GM18907 (cell line): ENCODE results near the gene CDC45.

Experiments used
- ATAC-seq: cut with Tn5 transposase; IDR thresholded peaks from one replicate; pipeline ENCODE4 v1.9.1; 2021; ENCODE audit warnings: mild to moderate bottlenecking, moderate library complexity; ENCODE audit not compliant: unreplicated experiment

The CDC45 gene

GRCh38 chr22:19510919-19511341 lies 31.2 kb downstream of the CDC45 start:
- ATAC-seq, result no peak

GRCh38 chr22:19513823-19514222 lies 34.1 kb downstream of the CDC45 start:
- ATAC-seq, result no peak

DNA sequence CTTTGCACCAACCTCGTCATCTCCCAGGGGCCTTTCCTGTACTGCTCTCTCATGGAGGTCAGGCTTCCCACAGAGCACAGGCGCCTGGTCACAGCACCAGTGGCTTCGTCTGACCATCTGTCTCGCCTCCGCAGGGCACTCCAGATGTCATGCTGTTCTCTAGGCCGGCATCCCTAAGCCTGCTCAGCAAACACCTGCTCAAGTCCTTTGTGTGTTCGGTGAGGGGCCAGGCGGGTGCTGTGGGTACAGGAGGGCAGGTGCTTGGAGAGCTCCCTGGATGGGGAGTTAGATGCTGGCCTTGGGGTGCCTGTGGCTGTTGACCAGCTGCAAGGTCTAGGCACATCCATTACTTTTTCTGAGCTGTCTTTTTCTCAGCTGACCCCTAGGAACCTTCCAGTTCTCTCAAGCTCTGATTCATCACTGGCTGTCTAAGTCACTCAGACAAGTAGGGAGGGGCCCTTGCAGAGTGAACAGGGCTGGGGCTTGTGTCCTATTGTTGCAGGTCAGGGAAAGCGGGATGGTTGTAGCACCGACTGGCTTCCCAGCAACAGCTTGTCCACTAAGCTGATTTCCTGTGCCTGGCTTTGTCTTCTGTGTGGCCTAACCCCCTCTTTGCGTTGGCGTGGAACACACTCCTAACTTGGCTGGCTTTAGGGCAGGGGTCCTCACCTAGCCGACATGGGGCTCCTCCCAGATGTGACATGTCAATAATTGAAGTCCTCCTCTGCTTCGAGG lies 35.3 kb downstream of the CDC45 start:
- no peak for ATAC-seq

DNA sequence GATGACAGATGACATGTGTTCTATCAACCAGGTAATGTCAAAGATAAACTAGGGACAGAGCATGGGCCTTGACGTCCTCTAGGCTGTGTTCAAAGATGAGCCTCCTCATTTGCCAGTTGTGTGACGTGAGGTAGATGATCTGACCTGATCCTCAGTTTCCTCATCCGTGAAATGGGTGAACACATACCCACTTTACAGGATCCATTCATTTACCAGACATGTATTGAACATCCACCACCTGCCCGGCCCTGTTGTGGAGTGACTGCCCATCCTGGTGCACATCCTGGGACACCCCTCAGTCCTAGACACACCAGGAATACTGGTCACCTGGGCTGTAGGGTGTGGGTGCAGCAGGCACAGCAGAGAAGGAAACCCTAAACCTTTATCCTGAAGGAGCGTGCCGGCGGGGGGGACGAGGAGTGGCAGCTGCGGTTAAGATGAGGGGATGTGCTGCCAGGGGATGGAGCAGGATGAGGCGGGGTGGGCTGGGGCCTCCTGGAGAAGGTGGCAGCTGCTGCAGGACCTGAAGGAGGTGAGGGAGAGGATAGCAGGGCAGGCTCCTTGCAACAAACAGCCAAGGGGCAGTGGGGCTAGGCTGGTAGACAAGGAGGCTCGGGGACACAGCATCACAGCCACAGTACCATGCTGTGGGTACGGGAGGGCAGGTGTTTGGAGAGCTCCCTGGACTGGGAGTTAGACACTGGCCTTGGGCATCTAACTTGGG lies 36.1 kb downstream of the CDC45 start:
- no peak for ATAC-seq

DNA sequence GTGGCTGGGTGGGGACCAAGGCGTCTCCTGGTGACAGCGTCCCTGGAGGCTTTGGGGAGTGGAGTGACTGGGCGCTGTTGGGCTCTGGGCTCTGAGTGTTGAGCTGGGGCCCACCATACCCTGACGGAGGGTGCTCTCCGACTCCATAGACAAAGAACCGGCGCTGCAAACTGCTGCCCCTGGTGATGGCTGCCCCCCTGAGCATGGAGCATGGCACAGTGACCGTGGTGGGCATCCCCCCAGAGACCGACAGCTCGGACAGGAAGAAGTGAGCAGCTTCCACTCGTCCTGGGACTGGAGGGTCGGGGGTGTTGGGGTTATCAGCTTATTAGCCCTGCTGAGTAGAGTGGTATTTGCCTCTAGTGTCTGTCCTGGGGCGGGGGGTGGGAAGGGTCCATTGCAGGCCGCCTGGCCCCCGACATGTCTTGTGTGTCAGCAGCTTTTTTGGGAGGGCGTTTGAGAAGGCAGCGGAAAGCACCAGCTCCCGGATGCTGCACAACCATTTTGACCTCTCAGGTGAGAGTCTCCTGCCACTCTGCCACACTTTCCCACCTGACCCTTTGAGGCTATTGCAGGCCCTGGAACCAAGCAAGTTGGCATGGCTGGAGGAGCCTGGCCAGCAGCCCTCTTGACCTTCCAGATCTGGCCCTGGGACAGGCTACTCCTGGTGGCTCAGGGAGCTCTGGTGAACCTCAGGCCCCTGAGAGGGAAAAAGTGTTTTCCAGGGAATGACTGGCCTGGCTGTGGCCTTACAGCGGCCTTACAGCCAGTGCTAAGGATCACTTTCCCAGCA lies 36.9 kb downstream of the CDC45 start:
- ATAC-seq, result no peak

DNA sequence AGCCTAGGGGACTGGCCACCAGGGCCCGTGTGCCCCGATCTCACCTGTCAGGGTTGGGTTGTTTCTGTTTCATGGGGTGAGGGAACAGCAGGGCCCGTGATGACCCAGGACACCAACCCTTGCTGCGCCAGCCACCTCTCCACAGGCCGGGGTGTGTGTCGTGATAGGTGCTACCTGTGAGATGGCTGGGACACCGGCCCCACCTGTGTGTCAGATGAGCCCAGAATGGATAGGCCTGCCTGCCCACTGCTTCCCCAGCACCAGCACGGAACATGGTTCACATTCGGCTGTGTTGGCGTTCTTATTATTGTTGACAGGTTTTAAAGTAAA lies 37.4 kb downstream of the CDC45 start:
- ATAC-seq, result no peak

- ATAC-seq, result no peak
These were observed 38.3 kb downstream of the CDC45 start for GRCh38 chr22:19517919-19518611.

GRCh38 chr22:19518635-19519034 lies 38.9 kb downstream of the CDC45 start:
- no peak for ATAC-seq

DNA sequence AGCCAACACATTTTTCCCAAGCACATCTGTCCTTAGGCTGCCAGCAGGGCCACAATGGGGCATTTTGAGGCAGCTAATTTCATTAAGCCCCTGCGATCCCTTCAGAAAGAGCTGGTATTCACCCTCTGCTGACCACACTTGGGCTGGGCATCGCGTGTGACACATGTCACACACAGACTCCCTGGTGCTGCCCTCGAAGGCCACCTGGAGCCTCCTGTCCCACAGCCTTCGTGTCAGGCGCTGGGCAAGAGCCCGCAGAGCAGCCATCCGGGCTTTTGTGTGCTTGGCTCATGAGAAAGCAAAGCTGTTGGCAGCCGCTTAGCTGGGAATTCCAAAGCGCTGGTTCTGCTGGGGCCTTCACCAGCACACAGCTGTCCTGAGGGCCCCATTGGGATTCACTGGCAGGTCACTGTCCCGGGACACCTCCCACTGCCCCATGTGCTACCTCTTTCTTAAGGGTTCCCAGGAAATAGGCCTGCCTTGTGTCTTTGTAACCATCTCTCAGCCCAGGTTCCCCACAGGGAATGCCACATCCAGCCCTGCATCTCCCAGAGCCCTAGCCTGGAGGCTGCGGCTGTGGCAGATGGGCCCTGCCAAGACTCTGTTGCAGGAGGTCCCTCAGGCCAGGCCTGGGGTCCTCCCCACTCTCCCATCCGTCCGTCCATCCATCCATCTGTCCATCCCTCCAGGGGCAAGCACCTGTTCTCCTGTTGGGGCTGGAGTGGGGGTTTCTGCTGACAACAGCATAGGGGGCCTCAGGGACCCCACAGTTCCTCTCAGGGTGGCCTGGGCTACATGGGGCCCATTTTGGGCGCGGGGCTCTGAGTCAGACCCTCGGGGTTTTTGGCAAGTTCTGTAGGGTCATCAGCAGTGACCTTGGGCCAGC lies 39.6 kb downstream of the CDC45 start:
- no peak for ATAC-seq

GRCh38 chr22:19520007-19520406 lies 40.3 kb downstream of the CDC45 start:
- no peak for ATAC-seq

DNA sequence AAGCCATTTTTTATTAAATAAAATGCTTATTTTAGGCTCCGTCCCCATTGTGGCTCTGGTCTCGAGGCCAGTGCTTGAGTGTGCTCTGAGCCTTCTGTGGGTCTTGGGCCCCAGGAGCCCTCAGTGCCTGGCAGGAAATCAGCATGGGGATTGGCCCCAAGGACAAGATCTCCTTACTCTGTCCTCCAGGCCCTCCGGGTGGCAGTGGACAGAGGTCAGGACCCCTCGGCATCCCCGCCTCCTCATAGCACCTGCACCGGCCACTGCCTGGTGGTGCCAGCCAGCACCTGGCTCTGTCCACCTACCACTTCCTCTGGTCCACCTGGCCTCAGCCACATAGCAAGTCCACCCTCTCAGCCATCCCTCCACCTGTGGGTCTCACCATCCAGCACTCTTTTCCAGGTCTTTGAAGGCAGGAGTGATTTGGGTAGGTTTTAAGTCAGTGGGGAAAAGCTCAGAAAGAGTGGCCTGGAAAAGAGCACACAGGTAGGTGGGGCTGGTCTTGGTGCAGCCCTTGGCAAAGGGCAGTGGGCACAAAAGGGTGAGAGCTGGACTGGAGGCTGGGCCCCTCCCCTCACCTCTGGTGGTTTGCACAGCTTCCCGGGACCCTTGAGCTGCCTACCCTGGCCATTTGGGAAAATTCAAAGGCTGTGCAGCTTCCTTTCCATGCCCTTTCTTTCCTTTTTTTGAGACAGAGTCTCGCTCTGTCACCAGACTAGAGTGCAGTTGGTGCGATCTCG lies 41.0 kb downstream of the CDC45 start:
- ATAC-seq, result no peak

DNA sequence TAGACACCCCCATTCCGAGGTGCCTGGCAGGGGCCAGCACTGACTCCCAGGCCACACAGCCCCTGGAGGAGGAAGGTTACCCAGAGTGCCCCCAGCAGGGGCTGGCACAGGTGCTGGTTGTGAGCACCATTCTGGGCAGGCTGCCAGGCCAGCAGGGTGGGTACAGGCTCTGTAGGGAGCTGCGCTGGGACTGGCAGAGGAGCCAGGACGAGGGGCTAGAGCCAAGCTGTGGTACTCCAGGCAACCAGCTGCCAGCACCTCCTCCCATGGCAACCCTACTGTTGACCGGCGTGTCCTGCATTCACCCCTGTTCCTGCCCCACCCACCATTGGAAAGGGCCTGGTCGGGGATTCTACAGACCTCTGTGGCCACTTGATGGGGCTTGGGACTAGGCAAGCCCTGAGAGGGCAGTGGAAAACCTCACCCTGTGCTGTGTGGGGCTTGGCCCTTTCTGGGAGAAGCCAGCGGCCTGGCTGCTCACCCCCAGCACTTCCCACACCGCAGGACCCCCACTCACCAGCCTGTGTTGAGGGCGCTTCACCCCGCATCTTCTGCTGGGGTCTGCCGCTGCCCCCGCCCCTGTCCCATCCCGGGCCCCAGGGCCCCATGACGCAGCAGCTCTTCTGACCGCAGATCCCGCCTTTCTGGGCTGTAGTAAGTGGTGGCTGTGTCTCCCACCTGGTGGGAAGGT lies 42.6 kb downstream of the CDC45 start:
- ATAC-seq, result no peak

DNA sequence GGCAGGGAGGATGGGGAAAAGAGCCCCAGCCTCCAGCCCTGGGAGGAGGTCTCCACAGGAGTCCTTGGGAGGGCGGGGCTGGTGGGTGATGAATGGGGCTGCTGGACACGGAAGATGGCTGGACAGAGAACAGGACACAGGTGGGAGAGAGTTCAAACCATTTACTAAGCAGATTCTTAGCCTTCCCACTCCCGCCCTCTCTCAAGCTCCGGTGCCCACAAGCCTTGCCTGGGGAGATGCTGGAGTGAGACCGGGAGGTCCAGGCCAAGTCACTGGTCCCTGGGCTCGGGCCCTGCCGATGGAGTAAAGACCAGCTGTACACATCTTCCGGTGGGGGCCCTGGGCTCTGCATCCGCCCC lies 43.1 kb downstream of the CDC45 start:
- ATAC-seq, result no peak

GRCh38 chr22:19523240-19524169 lies 43.8 kb downstream of the CDC45 start:
- no peak for ATAC-seq

DNA sequence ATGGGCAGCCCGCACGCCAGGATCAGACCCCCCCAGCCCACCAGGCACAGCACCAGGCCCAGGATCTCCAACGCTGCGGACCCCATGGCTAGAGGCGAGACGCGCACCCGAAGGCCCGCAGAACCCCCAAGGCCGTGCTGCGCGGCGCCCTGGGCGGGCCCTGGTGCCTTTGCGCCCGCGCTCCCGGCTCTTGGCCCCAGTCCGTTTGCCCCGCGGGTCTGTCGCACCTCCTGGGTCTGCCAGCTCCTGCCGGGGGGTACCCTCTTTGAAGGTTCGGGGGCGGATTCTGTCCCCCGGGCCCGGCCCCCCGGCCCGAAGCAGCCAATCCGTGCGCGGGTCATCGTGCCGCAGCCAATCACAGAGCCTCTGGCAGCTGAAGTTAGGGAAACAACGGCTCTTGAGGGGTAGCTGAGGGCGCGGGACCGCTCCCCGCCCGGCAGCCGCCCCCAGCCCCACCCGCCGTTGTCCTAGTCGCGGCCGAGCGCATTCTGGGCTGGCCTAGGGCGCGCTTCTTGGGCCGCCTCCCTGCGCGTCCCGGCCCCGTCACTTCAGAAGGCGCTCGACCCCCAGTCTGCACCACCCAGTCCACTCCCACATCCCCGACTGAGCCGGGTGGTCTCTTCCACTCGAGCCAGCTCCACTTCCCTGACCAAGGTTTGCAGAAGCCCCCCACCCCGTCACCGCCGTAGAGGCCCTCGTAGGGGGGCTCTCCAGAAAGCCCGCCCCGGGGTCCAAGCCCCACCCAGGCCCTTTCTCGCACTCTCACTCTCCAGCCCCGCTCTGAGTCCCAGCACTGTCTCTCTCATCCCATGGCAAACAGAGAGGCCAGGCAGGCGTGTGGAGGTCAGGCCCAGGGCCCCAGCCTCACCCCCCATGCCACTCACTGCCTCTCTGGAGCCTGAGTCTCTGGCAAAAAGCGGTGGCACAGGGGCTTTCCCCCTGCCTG lies 44.7 kb downstream of the CDC45 start, which contains the start of gene CLDN5:
TSS of gene CLDN5 (minus strand) at position 241 of the 946 bp plus-strand sequence. CDS start at position 86, 155 bp downstream.
- no peak for ATAC-seq

GRCh38 chr22:19525116-19525660 lies 45.5 kb downstream of the CDC45 start:
- no peak for ATAC-seq
